NCI-H748 (cell line): ENCODE measurements around the gene DEAF1.
"Not testable (repeated sequence)": the region's sequence is repeated elsewhere in the genome, so short reads cannot be mapped to it uniquely, and the experiment has no call there.

Experiments used
- DNase-seq: peaks from one replicate; lab custom pipeline; 2025; ENCODE audit not compliant: unreplicated experiment; lab: John Stamatoyannopoulos, UW

DEAF1 gene, protein sequence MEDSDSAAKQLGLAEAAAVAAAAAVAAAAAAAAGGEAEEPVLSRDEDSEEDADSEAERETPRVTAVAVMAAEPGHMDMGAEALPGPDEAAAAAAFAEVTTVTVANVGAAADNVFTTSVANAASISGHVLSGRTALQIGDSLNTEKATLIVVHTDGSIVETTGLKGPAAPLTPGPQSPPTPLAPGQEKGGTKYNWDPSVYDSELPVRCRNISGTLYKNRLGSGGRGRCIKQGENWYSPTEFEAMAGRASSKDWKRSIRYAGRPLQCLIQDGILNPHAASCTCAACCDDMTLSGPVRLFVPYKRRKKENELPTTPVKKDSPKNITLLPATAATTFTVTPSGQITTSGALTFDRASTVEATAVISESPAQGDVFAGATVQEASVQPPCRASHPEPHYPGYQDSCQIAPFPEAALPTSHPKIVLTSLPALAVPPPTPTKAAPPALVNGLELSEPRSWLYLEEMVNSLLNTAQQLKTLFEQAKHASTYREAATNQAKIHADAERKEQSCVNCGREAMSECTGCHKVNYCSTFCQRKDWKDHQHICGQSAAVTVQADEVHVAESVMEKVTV

DNA sequence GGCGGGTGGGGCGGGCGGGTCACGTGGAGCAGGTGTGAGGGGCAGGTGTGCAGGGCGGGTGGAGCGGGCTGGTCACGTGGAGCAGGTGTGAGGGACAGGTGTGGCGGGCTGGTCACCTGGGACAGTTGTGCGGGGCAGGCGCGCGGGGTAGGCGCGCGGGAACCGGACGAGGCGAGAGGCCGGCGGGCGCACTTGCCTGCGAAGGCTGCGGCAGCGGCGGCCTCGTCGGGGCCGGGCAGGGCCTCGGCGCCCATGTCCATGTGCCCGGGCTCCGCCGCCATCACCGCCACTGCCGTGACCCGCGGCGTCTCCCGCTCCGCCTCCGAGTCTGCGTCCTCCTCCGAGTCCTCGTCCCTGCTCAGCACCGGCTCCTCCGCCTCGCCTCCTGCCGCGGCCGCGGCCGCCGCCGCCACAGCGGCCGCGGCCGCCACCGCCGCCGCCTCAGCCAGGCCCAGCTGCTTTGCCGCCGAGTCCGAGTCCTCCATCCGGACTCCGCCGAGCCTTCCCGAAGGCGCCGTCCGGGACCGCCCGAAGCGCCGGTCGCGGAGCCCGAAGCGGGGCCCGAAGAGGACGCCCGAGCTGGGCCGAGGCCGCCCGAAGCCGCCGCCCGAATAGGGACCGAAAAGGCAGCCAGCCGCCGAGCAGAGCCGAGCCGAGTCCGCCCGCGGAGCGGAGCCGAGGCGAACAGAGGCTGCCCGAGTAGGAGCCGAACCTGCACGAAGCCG is at the start of gene DEAF1:
Gene DEAF1 (minus strand): TSS at position 660 of the 725 bp plus-strand sequence. CDS start 175 bp downstream, at position 485.
- peak; percentile 97 for DNase-seq

DNA sequence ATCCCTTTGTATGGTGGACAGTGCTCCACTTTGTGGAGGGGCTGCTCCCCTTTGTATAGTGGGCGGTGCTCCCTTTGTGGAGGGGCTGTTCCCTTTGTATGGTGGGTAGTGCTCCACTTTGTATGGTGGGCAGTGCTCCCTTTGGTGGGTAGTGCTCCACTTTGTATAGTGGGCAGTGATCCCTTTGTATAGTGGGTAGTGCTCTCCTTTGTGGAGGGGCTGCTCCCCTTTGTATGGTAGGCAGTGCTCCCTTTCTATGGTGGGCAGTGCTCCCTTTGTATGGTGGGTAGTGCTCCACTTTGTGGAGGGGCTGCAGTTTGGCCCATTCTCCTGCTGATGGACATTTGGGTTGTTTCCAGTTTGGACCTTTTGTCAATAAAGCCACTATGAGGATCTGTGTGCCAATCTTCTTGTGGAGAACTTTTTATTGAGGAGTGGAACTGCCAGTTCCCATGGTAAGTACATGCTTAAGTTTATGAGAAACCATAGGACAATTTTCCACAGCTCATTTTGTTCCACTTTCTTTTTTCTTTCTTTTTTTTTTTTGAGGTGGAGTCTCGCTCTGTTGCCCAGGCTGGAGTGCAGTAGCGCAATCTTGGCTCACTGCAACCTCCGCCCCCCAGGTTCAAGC is 47.7 kb upstream of the DEAF1 start:
- no peak for DNase-seq

DNA sequence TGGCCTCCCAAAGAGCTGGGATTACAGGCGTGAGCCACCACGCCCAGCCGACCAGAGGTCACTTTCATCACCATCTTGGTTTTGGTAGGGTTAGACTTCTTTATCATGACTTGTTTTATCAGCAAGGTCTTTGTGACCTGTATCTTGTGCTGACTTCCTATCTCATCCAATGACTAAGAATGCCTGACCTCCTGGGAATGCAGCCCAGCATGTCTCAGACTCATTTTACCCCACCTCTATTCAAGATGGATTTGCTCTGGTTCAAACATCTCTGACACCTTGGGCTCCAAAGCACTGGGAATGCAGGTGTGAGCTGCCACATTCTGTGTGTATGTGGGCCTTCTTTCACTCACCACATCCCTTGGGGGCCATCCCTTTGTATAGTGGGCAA is 47.1 kb upstream of the DEAF1 start:
- DNase-seq, result no peak

DNA sequence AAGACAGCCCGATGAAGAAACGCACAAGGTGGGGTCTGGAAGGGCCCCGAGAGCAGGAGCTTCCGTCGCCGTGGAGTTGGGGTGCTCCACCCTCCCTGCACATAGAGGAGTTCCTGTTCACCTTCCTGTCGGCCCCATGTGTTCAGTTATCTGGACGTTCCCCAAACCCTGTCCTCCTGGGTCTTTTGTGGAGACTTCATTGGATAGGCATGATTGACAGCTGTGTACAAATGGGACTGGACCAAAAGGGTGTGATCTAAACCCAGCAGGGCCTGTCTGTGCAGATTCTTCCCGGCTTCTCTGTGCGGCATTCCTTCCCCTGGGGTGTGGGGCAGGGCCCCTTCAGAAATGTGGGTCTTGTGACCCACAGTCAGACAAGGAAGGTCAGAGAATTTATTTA is 42.9 kb upstream of the DEAF1 start:
- DNase-seq, result not testable (repeated sequence)

DNA sequence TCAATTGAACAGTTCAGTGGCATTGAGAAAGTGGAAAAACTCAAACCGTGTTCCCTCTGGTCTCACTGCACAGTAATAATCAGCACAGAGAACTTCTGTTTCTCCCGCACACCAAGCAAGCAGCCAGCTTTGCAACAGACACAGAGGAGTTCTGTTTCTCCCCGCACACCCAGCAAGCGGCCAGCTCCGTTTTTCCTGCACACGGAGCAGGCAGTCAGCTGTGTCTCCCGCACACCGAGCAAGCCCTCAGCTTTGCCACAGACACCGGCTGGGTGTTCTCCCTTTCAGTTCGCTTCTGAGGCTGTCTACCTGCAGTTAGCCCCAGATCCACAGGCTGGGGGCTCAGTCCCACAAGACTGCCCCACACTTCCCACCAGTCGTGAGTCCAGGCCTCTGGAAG is 42.3 kb upstream of the DEAF1 start:
- no peak for DNase-seq

DNA sequence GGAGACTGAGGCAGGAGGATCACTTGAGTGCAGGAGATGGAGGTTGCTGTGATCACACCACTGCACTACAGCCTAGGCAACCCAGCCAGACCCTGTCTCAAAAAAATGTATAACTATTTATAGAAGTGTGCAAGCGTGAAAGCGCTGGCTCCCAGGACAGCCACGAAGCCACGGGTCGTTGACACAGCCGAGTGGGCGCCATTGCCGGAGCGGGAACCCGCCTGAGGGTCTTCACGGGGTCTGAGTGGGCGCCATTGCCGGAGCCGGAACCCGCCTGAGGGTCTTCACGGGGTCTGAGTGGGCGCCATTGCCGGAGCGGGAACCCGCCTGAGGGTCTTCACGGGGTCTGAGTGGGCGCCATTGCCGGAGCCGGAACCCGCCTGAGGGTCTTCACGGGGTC is 39.5 kb upstream of the DEAF1 start:
- not testable (repeated sequence) for DNase-seq

DNA sequence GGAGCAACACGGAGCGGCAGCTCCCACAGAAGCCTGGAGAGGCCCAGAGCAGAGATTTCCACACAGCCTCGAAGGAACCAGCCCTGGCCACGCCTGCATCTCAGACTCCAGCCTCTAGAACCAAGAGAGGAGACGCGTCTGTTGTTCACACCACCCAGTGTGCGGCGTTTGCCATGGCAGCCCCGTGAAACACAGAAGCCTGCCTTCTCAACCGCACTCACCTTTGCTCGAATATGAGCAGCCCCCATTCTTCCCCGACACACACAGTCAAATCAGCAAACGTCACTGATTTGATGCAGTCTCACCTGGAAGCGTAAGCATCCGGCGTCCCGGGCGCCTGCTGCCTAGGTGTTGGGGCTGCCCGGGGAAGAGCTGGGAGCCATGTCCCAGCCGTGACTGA is 38.0 kb upstream of the DEAF1 start:
- DNase-seq, result no peak

DNA sequence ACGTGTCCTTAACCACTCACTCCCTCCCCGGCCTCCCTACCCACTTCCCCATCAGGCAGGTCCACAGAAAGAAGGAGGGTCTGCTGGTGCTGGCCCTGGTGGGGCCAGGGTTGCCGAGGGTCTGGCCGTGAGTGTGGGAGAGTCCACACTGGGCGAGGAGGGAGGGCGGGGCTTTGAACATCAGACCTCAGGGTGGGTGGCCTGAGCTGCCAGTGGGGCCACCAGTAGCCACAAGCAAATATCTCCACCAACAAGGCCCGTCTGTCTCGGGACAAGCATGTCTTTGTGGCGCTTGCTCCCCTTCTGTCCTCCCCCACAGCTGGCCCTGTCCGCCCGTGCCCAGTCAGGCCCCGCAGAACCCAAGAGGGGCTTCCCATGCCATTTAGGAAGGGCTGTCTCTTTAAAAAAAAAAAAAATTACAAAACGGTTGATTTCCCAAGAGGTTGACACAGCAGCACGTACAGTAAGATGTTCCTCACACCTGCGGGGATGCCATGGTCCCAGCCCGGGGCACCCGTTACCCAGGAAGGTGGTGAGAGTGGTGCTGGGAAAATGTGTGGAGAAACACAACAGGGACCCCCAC is 34.6 kb upstream of the DEAF1 start:
- DNase-seq, result no peak

DNA sequence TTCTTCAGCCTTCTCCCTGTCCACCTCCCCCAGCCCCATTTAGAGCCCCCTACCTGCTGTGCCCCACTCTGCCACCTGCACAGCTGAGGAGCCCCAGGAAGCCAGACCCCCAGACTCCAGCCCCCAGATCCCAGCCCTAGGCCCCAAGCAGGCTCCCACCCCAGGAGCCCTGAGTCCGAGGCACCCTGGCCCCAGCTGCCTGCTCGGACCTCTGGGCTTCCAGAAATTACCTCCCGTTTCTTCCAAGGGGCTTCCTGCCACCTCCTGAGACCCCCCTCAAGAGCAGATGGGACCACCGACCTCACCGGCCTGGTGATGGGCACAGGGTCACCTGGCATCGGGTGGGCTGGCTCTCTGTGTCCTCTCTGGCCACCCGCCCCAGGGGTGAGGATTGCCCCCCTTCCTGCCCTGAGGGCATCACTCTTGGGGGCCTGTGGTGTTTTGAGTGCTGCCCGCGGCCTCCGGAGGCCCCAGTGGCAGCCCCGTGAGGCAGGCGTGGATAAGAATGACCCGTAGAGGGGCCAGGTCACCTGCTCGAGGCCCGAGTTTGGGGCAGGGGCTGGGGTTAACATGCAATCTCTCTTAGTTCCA is 34.0 kb upstream of the DEAF1 start:
- no peak for DNase-seq

DNA sequence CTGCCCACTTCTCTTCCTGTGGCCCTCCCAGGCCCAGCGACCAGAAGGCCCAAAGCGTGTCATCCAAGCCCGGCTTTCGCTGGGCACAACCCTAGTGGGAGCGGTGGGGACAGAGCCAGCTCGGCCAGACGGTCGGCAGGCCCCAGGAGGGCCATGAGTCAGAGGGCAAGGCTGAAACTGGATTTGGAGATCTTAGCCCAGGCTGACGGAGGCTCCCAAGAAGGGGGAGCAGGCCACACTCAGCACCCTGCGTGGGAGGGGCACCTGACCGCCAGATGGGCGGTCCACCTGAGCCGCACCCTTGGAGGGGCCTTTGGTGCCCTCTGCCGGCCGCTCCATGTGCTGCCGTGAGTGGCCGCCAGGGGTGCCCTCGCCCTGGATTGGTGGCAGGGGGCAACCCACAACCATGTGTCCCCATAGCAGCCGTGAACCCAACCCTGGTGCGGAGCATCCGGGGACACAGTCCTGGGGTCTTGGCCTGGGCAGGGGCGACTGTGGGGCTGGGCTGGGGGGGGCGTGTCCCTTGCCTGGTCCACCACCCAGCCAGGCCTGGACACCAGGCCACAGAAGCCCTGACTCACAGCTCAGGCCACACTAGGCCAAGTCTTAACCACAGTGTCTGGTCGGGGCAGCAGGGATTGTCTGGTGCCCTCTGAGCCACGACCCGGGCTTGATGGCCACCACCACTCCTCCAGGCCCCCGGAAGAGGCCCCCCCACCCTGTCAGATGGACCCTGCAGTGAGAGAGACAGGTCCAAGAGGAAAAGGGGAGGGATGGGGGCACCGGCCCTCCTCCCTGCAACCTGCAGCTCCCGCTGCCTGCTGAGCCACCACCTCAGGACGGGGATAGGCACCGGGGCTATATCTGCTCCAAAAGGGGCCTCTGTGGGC is 33.1 kb upstream of the DEAF1 start:
- DNase-seq, result peak; percentile 80

DNA sequence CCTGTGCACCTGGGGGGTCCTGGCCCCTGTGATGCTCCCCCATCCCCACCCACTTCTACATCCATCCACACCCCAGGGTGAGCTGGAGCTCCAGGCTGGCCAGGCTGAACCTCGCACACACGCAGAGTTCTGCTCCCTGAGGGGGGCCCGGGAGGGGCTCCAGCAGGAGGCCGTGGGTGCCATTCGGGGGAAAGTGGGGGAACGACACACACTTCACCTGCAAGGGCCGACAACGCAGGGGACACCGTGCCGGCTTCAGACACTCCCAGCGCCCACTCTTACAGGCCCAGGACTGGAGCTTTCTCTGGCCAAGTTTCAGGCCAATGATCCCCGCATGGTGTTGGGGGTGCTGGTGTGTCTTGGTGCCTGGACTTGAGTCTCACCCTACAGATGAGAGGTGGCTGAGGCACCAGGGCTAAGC is 32.3 kb upstream of the DEAF1 start:
- DNase-seq, result no peak

DNA sequence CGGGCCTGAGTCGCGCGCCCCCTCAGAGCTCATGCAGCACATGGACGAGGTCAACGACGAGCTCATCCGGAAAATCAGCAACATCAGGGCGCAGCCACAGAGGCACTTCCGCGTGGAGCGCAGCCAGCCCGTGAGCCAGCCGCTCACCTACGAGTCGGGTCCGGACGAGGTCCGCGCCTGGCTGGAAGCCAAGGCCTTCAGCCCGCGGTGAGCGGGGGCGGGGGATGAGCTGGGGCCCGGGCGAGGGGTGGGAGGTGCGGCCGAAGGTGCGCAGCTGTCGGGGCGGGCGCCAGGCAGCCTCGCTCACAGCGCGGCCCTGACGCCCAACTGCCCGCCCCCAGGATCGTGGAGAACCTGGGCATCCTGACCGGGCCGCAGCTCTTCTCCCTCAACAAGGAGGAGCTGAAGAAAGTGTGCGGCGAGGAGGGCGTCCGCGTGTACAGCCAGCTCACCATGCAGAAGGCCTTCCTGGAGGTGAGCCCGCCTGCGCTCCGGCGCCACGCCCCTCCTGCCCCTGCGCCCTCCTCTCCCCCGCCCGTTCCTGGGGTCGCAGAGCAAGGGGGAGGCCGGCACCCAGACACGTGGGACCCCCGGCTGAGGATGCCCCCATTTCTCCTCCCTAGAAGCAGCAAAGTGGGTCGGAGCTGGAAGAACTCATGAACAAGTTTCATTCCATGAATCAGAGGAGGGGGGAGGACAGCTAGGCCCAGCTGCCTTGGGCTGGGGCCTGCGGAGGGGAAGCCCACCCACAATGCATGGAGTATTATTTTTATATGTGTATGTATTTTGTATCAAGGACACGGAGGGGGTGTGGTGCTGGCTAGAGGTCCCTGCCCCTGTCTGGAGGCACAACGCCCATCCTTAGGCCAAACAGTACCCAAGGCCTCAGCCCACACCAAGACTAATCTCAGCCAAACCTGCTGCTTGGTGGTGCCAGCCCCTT is 31.5 kb upstream of the DEAF1 start:
- DNase-seq, result peak; percentile 92

DNA sequence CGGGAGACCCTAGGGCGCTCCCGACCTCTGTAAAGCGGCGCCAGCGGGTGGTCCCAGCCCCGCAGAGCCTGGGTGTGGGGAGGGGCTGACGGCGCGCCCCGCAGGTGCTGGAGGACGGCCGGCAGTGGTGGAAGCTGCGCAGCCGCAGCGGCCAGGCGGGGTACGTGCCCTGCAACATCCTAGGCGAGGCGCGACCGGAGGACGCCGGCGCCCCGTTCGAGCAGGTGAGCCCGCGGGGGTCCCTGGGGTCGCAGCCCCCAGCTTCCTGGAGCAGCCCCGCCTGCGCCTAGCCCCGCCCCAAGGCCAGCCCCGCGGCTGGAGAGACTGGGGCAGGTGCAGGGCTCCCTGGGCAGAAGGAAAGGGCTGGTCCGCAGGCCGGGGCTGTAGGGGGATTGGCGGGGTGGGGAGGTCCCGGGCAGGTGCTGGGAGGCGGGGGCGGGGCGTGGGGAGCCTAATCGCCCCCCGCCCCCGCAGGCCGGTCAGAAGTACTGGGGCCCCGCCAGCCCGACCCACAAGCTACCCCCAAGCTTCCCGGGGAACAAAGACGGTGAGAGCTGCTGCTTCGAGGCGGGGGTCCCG is 30.7 kb upstream of the DEAF1 start:
- peak; percentile 79 for DNase-seq

DNA sequence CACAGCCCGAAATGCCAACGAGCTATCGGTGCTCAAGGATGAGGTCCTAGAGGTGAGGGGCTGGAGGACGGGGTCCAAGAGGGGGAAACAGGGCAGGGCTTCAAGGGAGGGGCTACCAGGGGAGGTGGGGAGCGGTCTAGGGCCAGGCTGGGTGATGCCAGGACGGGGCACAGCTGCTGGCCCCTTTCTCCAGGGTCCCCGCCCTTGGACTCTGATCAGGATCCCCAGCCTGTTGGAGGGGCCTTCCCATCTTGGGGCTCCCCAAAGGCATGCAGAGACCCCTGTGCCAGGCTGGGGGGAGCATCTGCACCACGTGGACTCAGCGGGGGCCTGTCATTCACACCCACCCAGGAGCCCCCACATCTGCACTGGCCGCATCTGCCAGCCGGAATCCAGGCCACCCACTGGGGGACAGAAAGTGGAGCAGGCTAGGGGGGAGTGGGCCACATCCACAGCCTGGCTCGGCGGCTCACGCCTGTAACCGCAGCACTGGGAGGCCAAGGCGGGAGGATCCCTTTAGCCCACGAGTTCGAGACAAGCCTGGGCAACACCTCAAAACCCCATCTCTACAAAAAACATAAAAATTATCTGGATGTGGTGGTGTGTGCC is 29.9 kb upstream of the DEAF1 start:
- DNase-seq, result no peak

DNA sequence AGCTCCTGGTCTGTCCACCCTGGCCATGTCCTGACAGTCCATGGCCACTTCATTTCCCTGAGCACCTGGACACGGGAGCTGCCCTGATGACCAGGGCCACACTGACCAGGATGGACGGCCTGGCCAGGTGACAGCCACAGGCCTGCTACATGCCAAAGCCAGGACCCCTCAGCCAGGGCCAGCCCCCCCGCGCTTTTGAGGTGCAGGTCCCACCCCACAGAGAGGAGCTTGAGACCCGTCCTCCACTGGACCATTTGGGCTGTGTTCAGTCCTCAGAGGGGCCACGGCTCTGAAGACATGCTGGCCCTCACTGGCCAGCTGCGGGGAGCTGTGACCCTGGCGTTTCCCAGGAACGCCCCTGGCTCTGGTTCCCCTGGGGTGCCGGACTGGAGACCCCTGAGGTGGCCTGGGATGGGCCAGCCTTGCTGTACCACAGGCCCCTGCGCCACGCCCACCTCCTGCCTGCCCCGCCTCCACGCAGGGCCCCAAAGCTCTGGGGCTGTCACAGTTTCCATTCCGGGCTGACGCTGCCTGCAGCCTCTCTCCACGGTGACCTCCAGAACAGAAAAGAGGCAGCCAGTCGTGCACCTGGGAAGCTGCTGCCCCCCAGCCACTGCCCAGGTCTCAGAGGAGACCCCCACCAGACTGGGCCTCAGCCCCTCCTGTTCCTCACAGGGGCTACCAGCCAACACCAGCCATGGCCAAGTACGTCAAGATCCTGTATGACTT is 29.2 kb upstream of the DEAF1 start:
- no peak for DNase-seq

DNA sequence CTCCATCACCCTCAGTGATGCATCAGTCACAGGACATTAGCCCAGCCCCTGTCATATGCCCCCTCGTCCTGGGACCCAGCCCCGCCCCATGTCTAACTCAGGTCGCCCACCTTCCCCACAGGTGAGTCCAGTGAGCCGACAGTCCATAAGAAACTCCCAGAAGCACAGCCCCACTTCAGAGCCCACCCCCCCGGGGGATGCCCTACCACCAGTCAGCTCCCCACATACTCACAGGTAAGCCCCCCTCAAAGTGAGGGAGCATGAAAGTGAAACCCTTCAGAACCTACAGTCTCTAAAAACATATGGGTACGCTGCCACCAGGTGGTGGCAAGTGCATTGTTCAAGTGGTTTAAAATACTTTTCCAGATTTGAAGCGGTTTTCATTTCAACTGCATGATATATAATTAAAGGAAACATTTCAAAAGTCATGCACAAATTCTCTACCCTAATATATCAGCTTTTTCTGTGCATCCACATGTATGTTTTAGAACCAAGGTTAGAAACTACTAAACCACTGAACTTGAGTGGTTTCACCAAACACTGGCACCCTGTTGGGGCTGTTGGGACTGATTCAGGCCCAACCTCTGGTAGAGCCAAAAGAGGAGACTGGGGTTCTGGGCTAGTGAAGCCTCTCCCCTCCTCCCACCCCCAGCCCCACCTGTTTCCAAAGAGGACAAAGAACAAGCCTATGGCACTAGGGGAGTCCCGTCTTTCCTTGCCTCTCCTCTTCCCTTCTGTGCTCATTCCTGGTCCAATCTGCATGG is 28.3 kb upstream of the DEAF1 start:
- DNase-seq, result peak; percentile 57
